ENCODE measurements around the gene EXOC4. TPM values are rescaled to one million over a fixed set of nuclear protein-coding genes. Genes with fewer than 3 reads are reported as not detected.

EXOC4 gene
- total RNA-seq, 1 experiment from 2014 or later = 75.8 TPM

- H2AFZ ChIP-seq (ENCODE audit: low read length) = no peak overlapping the region
- H4K5ac ChIP-seq (ENCODE audit: insufficient read length, low read depth, low read length) = no peak overlapping the region
- H2BK5ac ChIP-seq (ENCODE audit: insufficient read length, low read length) = no peak overlapping the region
- no peak for DNase-seq
- no peak overlapping the region for H3K4ac ChIP-seq (ENCODE audit: low read depth, low read length)
- no peaks in the 10 kb centered on the region for H3K79me2 ChIP-seq (ENCODE audit: insufficient read depth, low read length)
- no peak overlapping the region for H3T11ph ChIP-seq (ENCODE audit: low read length)
- H4K91ac ChIP-seq (ENCODE audit: insufficient read length, low read depth, low read length) = no peak overlapping the region
- no peak overlapping the region for H2BK120ac ChIP-seq (ENCODE audit: low read depth, low read length, poor library complexity, severe bottlenecking)
- no peak for TF ChIP-seq CTCF (conservative IDR thresholded peaks at IDR 0.05)
- H2BK12ac ChIP-seq (ENCODE audit: insufficient read length, low read depth, low read length) = no peak overlapping the region
- H3K27ac ChIP-seq (ENCODE audit: insufficient read length, low read depth, low read length) = no peak overlapping the region
- H3K4me2 ChIP-seq (ENCODE audit: insufficient read depth, insufficient read length, low read length) = no peak overlapping the region
- no peaks in the 10 kb centered on the region for H4K20me1 ChIP-seq (ENCODE audit: control insufficient read depth, insufficient read depth, insufficient read length)
- no peak overlapping the region for H2BK15ac ChIP-seq (ENCODE audit: low read depth, low read length)
- peaks cover 2% of the 10 kb centered on the region; the same call in 1 of the 2 replicates for H3K4me1 ChIP-seq (ENCODE audit: insufficient read depth, low read length)
- no peaks in the 10 kb centered on the region for H3K27me3 ChIP-seq (ENCODE audit: insufficient read depth, low read length)
- no peak overlapping the region for H3K23ac ChIP-seq (ENCODE audit: insufficient read length, low read depth, low read length)
- WGBS (ENCODE audit: extremely low coverage, insufficient read length, low lambda C conversion rate) = no CpG with 5 or more reads among the region's 1 CpG
- H3K23me2 ChIP-seq (ENCODE audit: insufficient read length, low read depth, low read length, poor library complexity, severe bottlenecking) = no peaks in the 10 kb centered on the region
- Mint-ChIP-seq H3K27ac (no peak overlapping the region), H3K27me3 (ENCODE audit: low read depth) (no peaks in the 10 kb centered on the region), H3K4me3 (no peak overlapping the region), H3K4me1 (peaks cover 4 to 5% of the 10 kb centered on the region in 2 experiments; a peak in 3 of 4 replicates), H3K36me3 (ENCODE audit: insufficient read depth in 1 of 3, low read depth in 3 of 3) (no peaks in the 10 kb centered on the region), H3K9me3 (no peaks in the 10 kb centered on the region; a peak in 1 of 5 replicates)
- no peak overlapping the region for H2BK20ac ChIP-seq (ENCODE audit: low read depth, low read length, poor library complexity, severe bottlenecking)
- no peak overlapping the region for H3K14ac ChIP-seq (ENCODE audit: insufficient read depth, low read length)
- H3K9me3 ChIP-seq (ENCODE audit: control insufficient read depth, low read depth, low read length) = no peaks in the 10 kb centered on the region
- no peak overlapping the region for H3K18ac ChIP-seq (ENCODE audit: insufficient read length, low read depth, low read length)
- no peak overlapping the region for H3K56ac ChIP-seq (ENCODE audit: insufficient read length, low read depth, low read length)
- no peak overlapping the region for H2AK5ac ChIP-seq (ENCODE audit: insufficient read length, low read length)
- H3K79me1 ChIP-seq (ENCODE audit: insufficient read depth, low read depth, low read length, poor library complexity, severe bottlenecking) = no peaks in the 10 kb centered on the region
- H4K8ac ChIP-seq (replicated peaks; ENCODE audit: insufficient read length, low read depth, low read length) = no peak overlapping the region
- no peak overlapping the region for H3K9ac ChIP-seq (ENCODE audit: extremely low read depth, insufficient read length, low read length)
These were observed 470.2 kb downstream of the EXOC4 start for GRCh38 chr7:133723044-133723443.
